Measurements from ENCODE around the gene PROX1. TPM values are rescaled to one million over a fixed set of nuclear protein-coding genes. Genes with fewer than 3 reads are reported as not detected.
A peak's percentile ranks its signal among the peaks of the same experiment; 100 is the strongest.

Gene PROX1
- total RNA-seq, 2 donors from 2014 or later, result 1.5 to 3.9 TPM

DNA sequence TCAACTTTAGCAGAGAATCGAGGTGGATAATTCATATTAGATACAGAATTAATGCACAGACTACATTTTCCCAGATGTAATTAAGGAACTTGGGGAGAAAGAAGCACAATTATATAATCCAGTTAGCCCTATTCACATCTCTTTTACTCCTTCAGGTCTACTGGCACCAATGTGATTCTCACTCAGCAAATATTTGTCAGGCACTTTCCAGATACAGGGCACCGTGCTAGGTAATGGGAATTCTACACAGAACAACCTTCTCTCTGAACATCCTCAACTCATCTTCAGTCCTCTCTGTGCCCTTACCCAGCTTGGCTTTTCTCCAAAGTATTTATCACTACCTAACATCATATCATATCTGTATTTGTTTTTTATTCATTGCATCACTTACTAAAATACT lies 15.6 kb upstream of the PROX1 start:
- no peak overlapping the region for H3K4me3 ChIP-seq (ENCODE audit: low read length)
- H3K36me3 ChIP-seq (ENCODE audit: control insufficient read depth, insufficient read depth, low read length), result no peaks in the 10 kb centered on the region
- no peak overlapping the region for H3K27ac ChIP-seq (ENCODE audit: low read depth, low read length)
- peaks cover 46% of the 10 kb centered on the region for H3K27me3 Mint-ChIP-seq (ENCODE audit: insufficient read depth)
- WGBS, 2 experiments (ENCODE audit: insufficient coverage in 1 of 2, insufficient read length in 1 of 2), result 89 to 90% methylated on average over 1 to 2 of the region's 2 CpGs
- H3K27ac Mint-ChIP-seq, result no peak overlapping the region
- H3K27me3 ChIP-seq (ENCODE audit: control insufficient read depth, insufficient read depth, low read length, poor library complexity, severe bottlenecking), result peaks cover 23% of the 10 kb centered on the region
- TF ChIP-seq, protein P1, sequence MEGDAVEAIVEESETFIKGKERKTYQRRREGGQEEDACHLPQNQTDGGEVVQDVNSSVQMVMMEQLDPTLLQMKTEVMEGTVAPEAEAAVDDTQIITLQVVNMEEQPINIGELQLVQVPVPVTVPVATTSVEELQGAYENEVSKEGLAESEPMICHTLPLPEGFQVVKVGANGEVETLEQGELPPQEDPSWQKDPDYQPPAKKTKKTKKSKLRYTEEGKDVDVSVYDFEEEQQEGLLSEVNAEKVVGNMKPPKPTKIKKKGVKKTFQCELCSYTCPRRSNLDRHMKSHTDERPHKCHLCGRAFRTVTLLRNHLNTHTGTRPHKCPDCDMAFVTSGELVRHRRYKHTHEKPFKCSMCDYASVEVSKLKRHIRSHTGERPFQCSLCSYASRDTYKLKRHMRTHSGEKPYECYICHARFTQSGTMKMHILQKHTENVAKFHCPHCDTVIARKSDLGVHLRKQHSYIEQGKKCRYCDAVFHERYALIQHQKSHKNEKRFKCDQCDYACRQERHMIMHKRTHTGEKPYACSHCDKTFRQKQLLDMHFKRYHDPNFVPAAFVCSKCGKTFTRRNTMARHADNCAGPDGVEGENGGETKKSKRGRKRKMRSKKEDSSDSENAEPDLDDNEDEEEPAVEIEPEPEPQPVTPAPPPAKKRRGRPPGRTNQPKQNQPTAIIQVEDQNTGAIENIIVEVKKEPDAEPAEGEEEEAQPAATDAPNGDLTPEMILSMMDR (conservative IDR thresholded peaks at IDR 0.05), result no peak
- H3K4me3 Mint-ChIP-seq, result no peak overlapping the region
- H3K4me1 ChIP-seq (ENCODE audit: control insufficient read depth, insufficient read depth, low read length), result no peaks in the 10 kb centered on the region
- H3K9me3 ChIP-seq (ENCODE audit: control insufficient read depth, low read length), result no peaks in the 10 kb centered on the region
- no peak for DNase-seq
- H3K9me3 Mint-ChIP-seq, result no peaks in the 10 kb centered on the region
- H3K4me1 Mint-ChIP-seq, result peaks cover 13% of the 10 kb centered on the region
- H3K36me3 Mint-ChIP-seq (ENCODE audit: low read depth), result no peaks in the 10 kb centered on the region
- H3K9ac ChIP-seq (ENCODE audit: extremely low read depth, low read length, poor library complexity, severe bottlenecking), result no peak overlapping the region

DNA sequence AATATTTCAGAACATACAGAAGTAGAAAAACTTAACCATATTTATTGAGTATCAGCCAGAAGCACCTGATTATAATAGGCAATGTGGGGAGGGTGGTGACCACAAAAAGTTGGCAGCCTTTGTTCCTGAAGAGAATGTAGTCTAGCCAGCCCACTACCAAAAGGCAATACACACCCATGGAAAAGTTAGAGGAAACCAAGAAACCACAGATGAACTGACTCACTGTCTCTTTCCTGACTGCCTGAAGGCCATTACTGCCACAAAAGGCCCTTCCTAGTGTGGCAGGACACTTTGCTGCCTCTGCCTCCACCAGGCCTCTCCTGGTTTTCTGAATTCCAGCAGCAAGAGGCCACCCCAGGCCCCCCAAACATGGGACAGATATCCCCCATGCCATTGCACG lies 14.6 kb upstream of the PROX1 start:
- H3K27me3 Mint-ChIP-seq (ENCODE audit: insufficient read depth), result peaks cover 53% of the 10 kb centered on the region
- DNase-seq, result no peak
- peaks cover 22% of the 10 kb centered on the region for H3K4me1 Mint-ChIP-seq
- H3K36me3 Mint-ChIP-seq (ENCODE audit: low read depth), result no peaks in the 10 kb centered on the region
- H3K9ac ChIP-seq (ENCODE audit: extremely low read depth, low read length, poor library complexity, severe bottlenecking), result no peak overlapping the region
- no peaks in the 10 kb centered on the region for H3K9me3 ChIP-seq (ENCODE audit: control insufficient read depth, low read length)
- peaks cover 29% of the 10 kb centered on the region for H3K27me3 ChIP-seq (ENCODE audit: control insufficient read depth, insufficient read depth, low read length, poor library complexity, severe bottlenecking)
- TF ChIP-seq, protein P1 (conservative IDR thresholded peaks at IDR 0.05), result no peak
- no peak overlapping the region for H3K27ac Mint-ChIP-seq
- H3K36me3 ChIP-seq (ENCODE audit: control insufficient read depth, insufficient read depth, low read length), result no peaks in the 10 kb centered on the region
- H3K9me3 Mint-ChIP-seq, result no peaks in the 10 kb centered on the region
- 93% methylated on average over 1 of the region's 1 CpG; no CpG with 5 or more reads in 1 of the 2 experiments for WGBS, 2 experiments (ENCODE audit: insufficient coverage in 1 of 2, insufficient read length in 1 of 2)
- H3K4me3 Mint-ChIP-seq, result no peak overlapping the region
- H3K4me3 ChIP-seq (ENCODE audit: low read length), result no peak overlapping the region
- H3K4me1 ChIP-seq (ENCODE audit: control insufficient read depth, insufficient read depth, low read length), result no peaks in the 10 kb centered on the region
- no peak overlapping the region for H3K27ac ChIP-seq (ENCODE audit: low read depth, low read length)

DNA sequence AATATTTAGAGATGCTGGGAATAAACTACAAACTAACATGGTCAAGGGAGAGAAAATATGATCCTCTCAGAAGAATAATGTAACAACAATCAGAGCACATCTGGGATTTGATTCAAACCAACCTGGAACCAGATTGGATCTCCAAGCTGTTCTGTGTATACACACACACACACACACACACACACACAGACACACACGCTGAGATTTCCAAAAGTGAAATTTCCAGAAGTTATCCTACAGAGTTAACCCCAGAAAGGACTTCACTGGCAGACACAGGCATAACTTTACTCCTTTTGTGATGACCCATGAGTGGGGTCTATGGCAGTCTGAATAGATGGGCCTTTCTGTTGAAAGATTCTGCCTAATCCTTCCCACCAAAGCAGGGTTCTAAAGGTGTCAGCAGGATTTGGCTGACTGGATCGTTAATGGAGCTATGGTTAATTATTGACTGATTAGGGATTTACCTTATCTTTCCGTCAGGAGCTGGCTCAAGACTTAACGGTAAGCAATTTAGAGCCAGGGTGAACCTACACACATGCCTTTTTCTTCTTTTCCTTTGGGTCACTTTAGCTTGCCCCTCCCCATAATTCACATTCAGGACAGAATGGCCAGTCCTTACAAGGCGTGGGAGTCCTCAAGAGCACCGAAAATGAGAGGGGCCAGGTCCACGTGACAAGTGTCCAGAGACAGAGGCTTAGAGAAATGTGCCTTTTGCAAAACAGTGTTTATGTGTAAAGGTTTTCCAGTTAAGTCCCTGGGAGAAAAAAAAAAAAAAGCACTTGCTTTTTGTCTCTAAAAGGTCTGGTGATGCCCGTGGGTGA lies 10.9 kb upstream of the PROX1 start:
- H3K9me3 Mint-ChIP-seq, result no peaks in the 10 kb centered on the region
- no peak overlapping the region for H3K27ac Mint-ChIP-seq
- Histone ChIP-seq H3K9me3 (ENCODE audit: control insufficient read depth, low read length) (no peaks in the 10 kb centered on the region), H3K27ac (ENCODE audit: low read depth, low read length) (no peak overlapping the region), H3K27me3 (ENCODE audit: control insufficient read depth, insufficient read depth, low read length, poor library complexity, severe bottlenecking) (peaks cover 64% of the 10 kb centered on the region), H3K4me1 (ENCODE audit: control insufficient read depth, insufficient read depth, low read length) (peaks cover 5% of the 10 kb centered on the region), H3K9ac (ENCODE audit: extremely low read depth, low read length, poor library complexity, severe bottlenecking) (no peak overlapping the region), H3K36me3 (ENCODE audit: control insufficient read depth, insufficient read depth, low read length) (no peaks in the 10 kb centered on the region), H3K4me3 (ENCODE audit: low read length) (peak overlapping the region; percentile 60)
- peak overlapping the region; percentile 9 for H3K4me3 Mint-ChIP-seq
- TF ChIP-seq, protein P1 (conservative IDR thresholded peaks at IDR 0.05), result no peak
- WGBS, 2 experiments (ENCODE audit: insufficient coverage in 1 of 2, insufficient read length in 1 of 2), result 32 to 45% methylated on average over 7 to 8 of the region's 8 CpGs
- H3K4me1 Mint-ChIP-seq, result peaks cover 43% of the 10 kb centered on the region
- no peaks in the 10 kb centered on the region for H3K36me3 Mint-ChIP-seq (ENCODE audit: low read depth)
- peaks cover 78% of the 10 kb centered on the region for H3K27me3 Mint-ChIP-seq (ENCODE audit: insufficient read depth)
- peak; percentile 46 for DNase-seq

All from endodermal cell (in vitro differentiated cells).